ENCODE data around the gene AMMECR1L. TPM values are rescaled to one million over a fixed set of nuclear protein-coding genes. Genes with fewer than 3 reads are reported as not detected.
A peak's percentile ranks its signal among the peaks of the same experiment; 100 is the strongest.
"Not testable (repeated sequence)": the region's sequence is repeated elsewhere in the genome, so short reads cannot be mapped to it uniquely, and the experiment has no call there.

The AMMECR1L gene
- 10 to 100 TPM; 10.5 to 15.7 TPM for total RNA-seq

DNA sequence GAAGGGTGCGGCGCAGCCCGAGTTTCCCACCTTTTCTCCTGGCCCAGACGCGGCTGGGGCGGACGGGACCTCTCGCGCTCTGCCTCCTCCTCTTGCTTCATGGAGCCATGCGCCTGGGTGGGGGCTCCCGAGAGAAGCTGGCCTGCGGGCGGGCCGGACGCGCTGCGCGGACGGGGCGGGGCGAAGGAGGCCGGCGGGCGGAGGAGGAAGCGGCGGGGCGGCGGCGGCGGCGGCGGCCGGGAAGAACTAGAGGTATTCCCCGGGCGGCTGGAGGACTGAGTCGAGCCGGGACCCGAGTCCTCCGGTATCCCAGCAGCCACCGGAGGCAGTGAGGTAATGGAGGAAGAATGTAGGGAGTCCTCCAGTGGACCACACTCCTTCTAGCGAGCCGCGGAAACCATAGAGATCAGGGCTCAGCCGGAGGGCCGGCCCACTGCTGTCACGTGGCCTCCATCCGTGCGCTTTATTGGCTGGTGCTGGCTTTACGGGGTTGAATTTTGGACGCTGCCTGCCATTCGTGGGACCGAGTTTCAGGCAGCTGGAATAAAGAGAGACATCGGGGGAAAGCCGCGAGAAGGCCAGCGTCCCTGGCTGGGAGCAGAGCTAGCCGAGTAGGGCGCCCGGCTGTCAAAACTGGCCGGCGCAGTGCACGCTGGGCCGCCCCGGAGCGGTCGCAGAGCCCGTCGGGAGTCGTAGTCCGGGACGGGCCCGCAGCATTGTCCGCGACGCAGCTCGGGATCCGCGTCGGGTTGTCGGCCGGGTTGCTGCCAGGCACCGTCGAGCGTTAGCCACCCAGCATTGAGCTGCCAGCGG, at the start of gene AMMECR1L:
TSS of gene AMMECR1L (minus strand) at position 177 of the 813 bp plus-strand sequence. CDS start 11,722 bp downstream, outside the sequence.
- H3K4me3 ChIP-seq = peak within 1 kb of the TSS; percentile 59
- H3K27ac ChIP-seq = peak within 1 kb of the TSS; percentile 81
- H3K4me1 ChIP-seq; intact Hi-C loops (cut with DNase I); H3K9me3 ChIP-seq; H3K36me3 ChIP-seq; H3K27me3 ChIP-seq: not testable (repeated sequence)
- DNase-seq = peak; percentile 77
- H3K9ac ChIP-seq (ENCODE audit: low read depth in 2 of 2, low read length in 2 of 2) = peak within 1 kb of the TSS; percentile 69 to 80

DNA sequence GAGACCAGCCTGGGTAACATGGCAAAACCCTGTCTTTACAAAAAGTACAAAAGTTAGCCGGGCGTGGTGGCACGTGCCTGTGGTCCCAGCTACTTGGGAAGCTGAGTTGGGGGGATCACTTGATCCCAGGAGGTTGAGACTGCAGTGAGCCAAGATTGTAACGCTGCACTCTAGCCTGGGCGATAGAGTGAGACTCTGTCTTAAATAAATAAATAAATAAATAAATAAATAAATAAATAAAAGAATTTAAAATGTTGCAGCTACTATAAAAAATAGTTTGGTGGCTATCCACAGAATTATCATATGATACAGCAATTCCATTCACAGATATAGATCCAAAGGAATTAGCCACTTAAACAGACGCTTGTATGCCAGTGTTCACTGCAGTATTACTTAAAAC, 49.6 kb upstream of the AMMECR1L start:
- intact Hi-C loops (cut with DNase I) = no loop called here
- Histone ChIP-seq H3K9me3 (no peaks in the 10 kb centered on the region), H3K4me3 (no peak overlapping the region), H3K27ac (no peak overlapping the region), H3K36me3 (no peaks in the 10 kb centered on the region), H3K9ac (ENCODE audit: low read depth in 2 of 2, low read length in 2 of 2) (no peak overlapping the region), H3K27me3 (no peaks in the 10 kb centered on the region), H3K4me1 (no peaks in the 10 kb centered on the region)
- no peak for DNase-seq
- TF ChIP-seq, protein P1, sequence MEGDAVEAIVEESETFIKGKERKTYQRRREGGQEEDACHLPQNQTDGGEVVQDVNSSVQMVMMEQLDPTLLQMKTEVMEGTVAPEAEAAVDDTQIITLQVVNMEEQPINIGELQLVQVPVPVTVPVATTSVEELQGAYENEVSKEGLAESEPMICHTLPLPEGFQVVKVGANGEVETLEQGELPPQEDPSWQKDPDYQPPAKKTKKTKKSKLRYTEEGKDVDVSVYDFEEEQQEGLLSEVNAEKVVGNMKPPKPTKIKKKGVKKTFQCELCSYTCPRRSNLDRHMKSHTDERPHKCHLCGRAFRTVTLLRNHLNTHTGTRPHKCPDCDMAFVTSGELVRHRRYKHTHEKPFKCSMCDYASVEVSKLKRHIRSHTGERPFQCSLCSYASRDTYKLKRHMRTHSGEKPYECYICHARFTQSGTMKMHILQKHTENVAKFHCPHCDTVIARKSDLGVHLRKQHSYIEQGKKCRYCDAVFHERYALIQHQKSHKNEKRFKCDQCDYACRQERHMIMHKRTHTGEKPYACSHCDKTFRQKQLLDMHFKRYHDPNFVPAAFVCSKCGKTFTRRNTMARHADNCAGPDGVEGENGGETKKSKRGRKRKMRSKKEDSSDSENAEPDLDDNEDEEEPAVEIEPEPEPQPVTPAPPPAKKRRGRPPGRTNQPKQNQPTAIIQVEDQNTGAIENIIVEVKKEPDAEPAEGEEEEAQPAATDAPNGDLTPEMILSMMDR (IDR thresholded peaks at IDR 0.05) = no peak

DNA sequence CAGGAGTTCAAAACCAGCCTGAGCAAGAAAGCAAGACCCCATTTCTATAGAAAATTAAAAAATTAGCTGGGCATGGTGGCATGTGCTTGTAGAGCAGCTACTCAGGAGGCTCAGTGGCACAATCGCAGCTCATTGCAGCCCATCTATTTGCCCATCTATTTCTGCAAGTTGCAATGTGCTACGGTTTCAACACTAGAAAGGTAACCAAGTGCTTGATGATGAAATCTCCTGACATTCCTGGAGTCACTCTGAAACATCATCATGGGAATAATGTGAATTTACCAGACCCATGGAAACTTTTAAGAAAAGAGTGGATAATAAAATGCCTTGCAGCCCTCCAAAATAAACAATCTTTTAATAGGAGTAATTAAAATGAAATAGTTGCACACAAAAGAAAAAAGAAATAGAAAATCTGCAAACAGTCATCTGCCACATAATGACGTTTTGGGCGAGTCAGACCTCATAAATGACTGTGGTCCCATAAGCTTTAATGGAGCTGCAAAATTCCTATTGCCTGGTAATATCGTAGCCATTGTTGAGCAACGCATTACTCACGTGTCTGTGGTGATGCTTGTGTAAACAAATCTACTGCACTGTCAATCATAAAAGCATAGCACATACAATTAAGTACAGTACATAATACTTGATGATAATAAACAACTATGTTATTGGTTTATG, 46.6 kb upstream of the AMMECR1L start:
- Histone ChIP-seq H3K27me3 (no peaks in the 10 kb centered on the region), H3K27ac (no peak overlapping the region), H3K4me3 (no peak overlapping the region), H3K9ac (ENCODE audit: low read depth in 2 of 2, low read length in 2 of 2) (no peak overlapping the region), H3K4me1 (no peaks in the 10 kb centered on the region), H3K36me3 (no peaks in the 10 kb centered on the region), H3K9me3 (no peaks in the 10 kb centered on the region)
- TF ChIP-seq, protein P1 (IDR thresholded peaks at IDR 0.05) = no peak
- no peak for DNase-seq
- intact Hi-C loops (cut with DNase I) = no loop called here

DNA sequence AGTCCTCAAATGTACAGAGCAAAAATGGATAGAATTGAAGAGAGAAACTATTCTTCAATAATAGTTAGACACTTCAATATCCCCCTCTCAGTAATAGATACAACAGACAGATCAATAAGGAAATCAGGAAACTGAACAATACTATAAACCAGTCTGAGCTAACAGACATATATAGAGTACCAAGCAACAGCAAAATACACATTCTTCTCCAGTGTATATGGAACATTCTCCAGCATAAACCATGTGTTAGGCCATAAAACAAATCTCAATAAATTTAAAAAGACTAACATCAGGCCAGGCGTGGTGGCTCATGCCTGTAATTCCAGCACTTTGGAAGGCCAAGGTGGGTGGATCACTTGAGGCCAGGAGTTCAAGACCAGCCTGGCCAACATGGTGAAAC, 43.7 kb upstream of the AMMECR1L start:
- DNase-seq = no peak
- Histone ChIP-seq H3K4me3 (no peak overlapping the region), H3K9ac (ENCODE audit: low read depth in 2 of 2, low read length in 2 of 2) (no peak overlapping the region), H3K4me1 (no peaks in the 10 kb centered on the region), H3K9me3 (no peaks in the 10 kb centered on the region), H3K27ac (no peak overlapping the region), H3K27me3 (no peaks in the 10 kb centered on the region), H3K36me3 (no peaks in the 10 kb centered on the region)
- TF ChIP-seq, protein P1 (IDR thresholded peaks at IDR 0.05) = no peak
- intact Hi-C loops (cut with DNase I) = no loop called here

DNA sequence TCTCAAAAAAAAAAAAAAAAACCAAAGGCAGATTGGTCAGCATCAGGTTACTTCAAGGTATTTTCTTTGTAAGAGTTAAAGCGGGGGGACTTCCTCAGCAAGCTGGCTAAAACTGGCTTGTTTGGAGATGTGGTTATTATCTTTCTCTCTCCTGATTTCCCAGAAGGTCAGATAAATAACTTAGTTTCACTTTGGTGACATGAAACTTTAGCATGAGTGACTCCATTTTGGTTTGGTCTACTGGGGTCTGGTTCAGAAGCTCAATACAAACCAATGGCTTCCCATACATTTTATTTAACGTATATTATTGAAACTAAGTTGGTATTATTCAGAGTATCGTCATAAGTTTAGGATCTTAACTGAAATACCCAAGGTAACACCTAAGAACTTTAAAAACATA, 41.6 kb upstream of the AMMECR1L start:
- no peaks in the 10 kb centered on the region for H3K36me3 ChIP-seq
- intact Hi-C loops (cut with DNase I) = no loop called here
- TF ChIP-seq, protein P1 (IDR thresholded peaks at IDR 0.05) = no peak
- no peaks in the 10 kb centered on the region for H3K4me1 ChIP-seq
- no peak for DNase-seq
- no peak overlapping the region for H3K27ac ChIP-seq
- H3K9ac ChIP-seq (ENCODE audit: low read depth in 2 of 2, low read length in 2 of 2) = no peak overlapping the region
- H3K4me3 ChIP-seq = no peak overlapping the region
- no peaks in the 10 kb centered on the region for H3K27me3 ChIP-seq
- no peaks in the 10 kb centered on the region for H3K9me3 ChIP-seq

DNA sequence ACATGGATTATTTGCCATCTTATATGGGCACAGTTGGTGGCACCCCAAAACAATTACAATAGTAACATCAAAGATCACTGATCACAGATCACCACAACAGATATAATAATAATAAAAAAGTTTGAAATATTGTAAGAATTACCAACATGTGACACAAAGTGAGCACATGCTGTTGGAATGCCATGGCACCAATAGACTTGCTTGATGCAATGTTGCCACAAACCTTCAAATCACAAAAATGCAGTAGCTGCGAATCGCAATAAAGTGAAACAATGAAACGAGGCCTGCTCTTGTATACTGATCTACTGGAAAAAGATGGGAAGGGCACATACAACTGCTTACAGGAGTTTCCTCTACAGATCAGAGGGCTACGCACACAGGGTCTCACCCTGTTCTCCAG, 32.2 kb upstream of the AMMECR1L start:
- Histone ChIP-seq H3K9ac (ENCODE audit: low read depth in 2 of 2, low read length in 2 of 2) (no peak overlapping the region), H3K4me3 (no peak overlapping the region), H3K27me3 (no peaks in the 10 kb centered on the region), H3K36me3 (no peaks in the 10 kb centered on the region), H3K27ac (no peak overlapping the region), H3K4me1 (no peaks in the 10 kb centered on the region), H3K9me3 (no peaks in the 10 kb centered on the region)
- no peak for DNase-seq
- TF ChIP-seq, protein P1 (IDR thresholded peaks at IDR 0.05) = no peak
- intact Hi-C loops (cut with DNase I) = no loop called here

Data from colonic mucosa (tissue), 4 donors.